CD4-positive, alpha-beta T cell (primary cell): ENCODE measurements around the gene GRN. TPM values are rescaled to one million over a fixed set of nuclear protein-coding genes. Genes with fewer than 3 reads are reported as not detected.
A peak's percentile ranks its signal among the peaks of the same experiment; 100 is the strongest.

ENCODE experiments used
- ATAC-seq: fragments of 200-7000 bp; cut with Tn5 transposase; one replicate; pipeline ENCODE4 v1.10.0; 2022; ENCODE audit warnings: mild to moderate bottlenecking; ENCODE audit not compliant: poor library complexity
- CTCF ChIA-PET: fragments of 350-600 bp; sonication (Branson Sonifier 250); formaldehyde crosslinking; loops from one replicate; lab custom pipeline; 2021; ENCODE audit warnings: antibody characterized with exemption, inconsistent platforms; lab: Charles Lee
- POLR2A ChIA-PET: fragments of 350-600 bp; sonication (Branson Sonifier 250); formaldehyde crosslinking; loops from one replicate; lab custom pipeline; 2021; ENCODE audit warnings: antibody characterized with exemption, inconsistent platforms; lab: Charles Lee
- DNase-seq, 14 experiments: peaks; one replicate each; pipeline ENCODE4 v3.0.0-alpha.2; 2013 to 2020; ENCODE audit warnings: mixed read lengths in 2 of 14
- H3K27ac ChIP-seq, 2 donors: one replicate each; pipeline versions ENCODE4 v1.5.1 to v1.7.0; 2013; ENCODE audit warnings: low read length in 2 of 2, low read depth in 1 of 2, mild to moderate bottlenecking in 1 of 2
- H3K27me3 ChIP-seq, 2 experiments: 1 replicate in 1 of 2; 2 replicates in 1 of 2; pipeline versions ENCODE4 v1.6.1 to v1.7.0; 2013; ENCODE audit warnings: low read length in 2 of 2, control low read depth in 1 of 2, mild to moderate bottlenecking in 1 of 2, moderate library complexity in 1 of 2; ENCODE audit not compliant: insufficient read depth in 2 of 2, control insufficient read depth in 1 of 2
- H3K36me3 ChIP-seq: one replicate; pipeline ENCODE4 v1.6.1; 2013; ENCODE audit warnings: low read length, control low read depth; ENCODE audit not compliant: insufficient read depth
- H3K4me1 ChIP-seq: one replicate; pipeline ENCODE4 v1.6.1; 2013; ENCODE audit warnings: low read length, control low read depth; ENCODE audit not compliant: insufficient read depth
- H3K4me3 ChIP-seq: one replicate; pipeline ENCODE4 v1.5.1; 2013; ENCODE audit warnings: mild to moderate bottlenecking, low read length, moderate library complexity
- H3K9me3 ChIP-seq, 2 experiments: 1 replicate in 1 of 2; 2 replicates in 1 of 2; pipeline versions ENCODE4 v1.6.1 to v1.7.0; 2013; ENCODE audit warnings: low read length in 2 of 2, mild to moderate bottlenecking in 2 of 2, control low read depth in 1 of 2, moderate library complexity in 1 of 2; ENCODE audit not compliant: control insufficient read depth in 1 of 2, insufficient read depth in 1 of 2
- H3K27ac Mint-ChIP-seq: one replicate; pipeline ENCODE4 v1.8.0; 2020; ENCODE audit warnings: mixed read lengths
- H3K27me3 Mint-ChIP-seq: one replicate; pipeline ENCODE4 v1.8.0; 2021; ENCODE audit warnings: mixed read lengths
- H3K36me3 Mint-ChIP-seq: one replicate; pipeline ENCODE4 v1.8.0; 2021; ENCODE audit warnings: low read depth, mixed read lengths
- H3K4me1 Mint-ChIP-seq: one replicate; pipeline ENCODE4 v1.8.0; 2021; ENCODE audit warnings: low read depth, mixed read lengths
- H3K4me3 Mint-ChIP-seq: one replicate; pipeline ENCODE4 v1.8.0; 2020; ENCODE audit warnings: mild to moderate bottlenecking, mixed read lengths
- H3K9me3 Mint-ChIP-seq: one replicate; pipeline ENCODE4 v1.8.0; 2020; ENCODE audit warnings: mixed read lengths
- intact Hi-C, 2 experiments: fragments of 100-400 bp; cut with DNase I in 1 of 2; cut with micrococcal nuclease in 1 of 2; formaldehyde crosslinking; loops; one replicate each; pipeline versions ENCODE4 v1.15.1 to v1.9.0; 2023 to 2025; cut with DNase I, micrococcal nuclease
- total RNA-seq, 174 experiments: library from RNA in 2 of 174; stranded (reverse) in 2 of 174; gene quantifications; one replicate each; pipeline ENCODE4 v1.2.3 and lab custom pipeline; 2021 to 2026
- TF ChIP-seq, protein P1 (sequence below): fragments of 200-600 bp; IDR thresholded peaks from one replicate; pipeline ENCODE4 v1.8.0; 2022; ENCODE audit warnings: antibody characterized with exemption, mild to moderate bottlenecking

The GRN gene
- total RNA-seq, 2 experiments from 2014 or later = 15.3 to 16.1 TPM

DNA sequence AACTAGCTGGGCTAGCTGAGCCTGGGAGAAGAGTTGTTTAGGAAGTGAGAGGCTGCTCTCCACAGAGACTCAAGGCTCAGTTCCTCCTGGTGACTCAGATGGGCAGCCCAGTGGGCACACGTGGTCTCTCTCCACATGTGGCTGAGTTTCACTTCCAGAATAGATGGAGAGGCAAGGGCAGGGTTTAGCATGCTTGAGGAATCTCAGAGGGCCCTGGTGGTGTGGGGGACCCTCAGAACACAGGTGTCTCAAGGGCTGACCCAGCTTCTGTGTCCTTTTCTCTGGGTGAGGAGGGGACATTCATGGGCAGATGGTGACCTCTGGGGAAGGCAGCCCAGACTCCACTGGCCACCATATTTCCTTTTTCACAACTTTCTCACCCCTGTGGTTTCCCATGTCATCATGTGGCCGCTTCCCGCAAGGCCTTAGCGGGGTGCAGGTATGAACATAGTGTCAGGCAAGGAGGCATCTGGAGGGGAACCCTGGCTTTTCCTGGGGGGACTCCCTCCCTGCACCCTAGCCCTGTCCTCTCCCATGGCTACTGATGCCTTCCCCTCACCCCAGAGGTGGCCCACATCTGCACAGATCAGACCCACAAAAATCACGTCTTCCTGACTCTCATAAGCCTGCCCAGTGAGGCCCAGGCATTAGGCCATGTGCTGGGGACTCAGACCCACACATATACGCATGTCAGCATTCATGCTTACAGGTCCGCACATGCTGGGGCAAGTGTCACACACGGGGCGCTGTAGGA is 3.3 kb downstream of the GRN start:
- ChIA-PET POLR2A (no interaction called here), CTCF (no interaction called here)
- ATAC-seq = no peak
- Histone ChIP-seq H3K36me3 (peaks cover 11% of the 10 kb centered on the region), H3K27me3 (no peaks in the 10 kb centered on the region), H3K9me3 (no peaks in the 10 kb centered on the region), H3K27ac (no peak overlapping the region), H3K4me1 (peaks cover 42% of the 10 kb centered on the region), H3K4me3 (no peak overlapping the region)
- Mint-ChIP-seq H3K4me1 (peaks cover 29% of the 10 kb centered on the region), H3K27ac (no peak overlapping the region), H3K9me3 (no peaks in the 10 kb centered on the region), H3K27me3 (peaks cover 4% of the 10 kb centered on the region), H3K36me3 (peaks cover 4% of the 10 kb centered on the region), H3K4me3 (no peak overlapping the region)
- intact Hi-C loops = loop anchor here in 1 of 2 experiments (5.0 kb wide), 3 partner anchors 206 to 406 kb away; partner anchors contain the start of genes HROB, LSM12 and PPY
- TF ChIP-seq, protein P1, sequence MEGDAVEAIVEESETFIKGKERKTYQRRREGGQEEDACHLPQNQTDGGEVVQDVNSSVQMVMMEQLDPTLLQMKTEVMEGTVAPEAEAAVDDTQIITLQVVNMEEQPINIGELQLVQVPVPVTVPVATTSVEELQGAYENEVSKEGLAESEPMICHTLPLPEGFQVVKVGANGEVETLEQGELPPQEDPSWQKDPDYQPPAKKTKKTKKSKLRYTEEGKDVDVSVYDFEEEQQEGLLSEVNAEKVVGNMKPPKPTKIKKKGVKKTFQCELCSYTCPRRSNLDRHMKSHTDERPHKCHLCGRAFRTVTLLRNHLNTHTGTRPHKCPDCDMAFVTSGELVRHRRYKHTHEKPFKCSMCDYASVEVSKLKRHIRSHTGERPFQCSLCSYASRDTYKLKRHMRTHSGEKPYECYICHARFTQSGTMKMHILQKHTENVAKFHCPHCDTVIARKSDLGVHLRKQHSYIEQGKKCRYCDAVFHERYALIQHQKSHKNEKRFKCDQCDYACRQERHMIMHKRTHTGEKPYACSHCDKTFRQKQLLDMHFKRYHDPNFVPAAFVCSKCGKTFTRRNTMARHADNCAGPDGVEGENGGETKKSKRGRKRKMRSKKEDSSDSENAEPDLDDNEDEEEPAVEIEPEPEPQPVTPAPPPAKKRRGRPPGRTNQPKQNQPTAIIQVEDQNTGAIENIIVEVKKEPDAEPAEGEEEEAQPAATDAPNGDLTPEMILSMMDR = no peak
- peak in 2 of 14 experiments; percentile 68 to 74 for DNase-seq

DNA sequence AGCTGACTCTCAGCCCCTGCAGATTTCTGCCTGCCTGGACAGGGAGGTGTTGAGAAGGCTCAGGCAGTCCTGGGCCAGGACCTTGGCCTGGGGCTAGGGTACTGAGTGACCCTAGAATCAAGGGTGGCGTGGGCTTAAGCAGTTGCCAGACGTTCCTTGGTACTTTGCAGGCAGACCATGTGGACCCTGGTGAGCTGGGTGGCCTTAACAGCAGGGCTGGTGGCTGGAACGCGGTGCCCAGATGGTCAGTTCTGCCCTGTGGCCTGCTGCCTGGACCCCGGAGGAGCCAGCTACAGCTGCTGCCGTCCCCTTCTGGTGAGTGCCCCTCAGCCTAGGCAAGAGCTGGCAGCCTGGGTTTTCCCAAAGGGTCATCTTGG is 3.9 kb downstream of the GRN start:
- ATAC-seq (no peak), DNase-seq (no peak)
- H3K4me3 ChIP-seq = no peak overlapping the region
- H3K4me1 ChIP-seq = peaks cover 42% of the 10 kb centered on the region
- H3K27me3 ChIP-seq = no peaks in the 10 kb centered on the region
- Mint-ChIP-seq H3K4me3 (no peak overlapping the region), H3K27ac (no peak overlapping the region), H3K4me1 (peaks cover 29% of the 10 kb centered on the region), H3K36me3 (peaks cover 4% of the 10 kb centered on the region), H3K9me3 (no peaks in the 10 kb centered on the region), H3K27me3 (peaks cover 4% of the 10 kb centered on the region)
- TF ChIP-seq, protein P1 = no peak
- no peak overlapping the region for H3K27ac ChIP-seq
- intact Hi-C loops = loop anchor here in 1 of 2 experiments (5.0 kb wide), 3 partner anchors 207 to 407 kb away; partner anchors contain the start of genes HROB, LSM12 and PPY
- H3K9me3 ChIP-seq = no peaks in the 10 kb centered on the region
- H3K36me3 ChIP-seq = peaks cover 11% of the 10 kb centered on the region
- ChIA-PET CTCF (interaction anchor here (1.5 kb wide), 1 partner anchor 145 kb away, joined by 3 read pairs; no protein-coding TSS in a partner anchor), POLR2A (interaction anchor here (1.3 kb wide), 1 partner anchor 145 kb away, joined by 5 read pairs; no protein-coding TSS in a partner anchor)

DNA sequence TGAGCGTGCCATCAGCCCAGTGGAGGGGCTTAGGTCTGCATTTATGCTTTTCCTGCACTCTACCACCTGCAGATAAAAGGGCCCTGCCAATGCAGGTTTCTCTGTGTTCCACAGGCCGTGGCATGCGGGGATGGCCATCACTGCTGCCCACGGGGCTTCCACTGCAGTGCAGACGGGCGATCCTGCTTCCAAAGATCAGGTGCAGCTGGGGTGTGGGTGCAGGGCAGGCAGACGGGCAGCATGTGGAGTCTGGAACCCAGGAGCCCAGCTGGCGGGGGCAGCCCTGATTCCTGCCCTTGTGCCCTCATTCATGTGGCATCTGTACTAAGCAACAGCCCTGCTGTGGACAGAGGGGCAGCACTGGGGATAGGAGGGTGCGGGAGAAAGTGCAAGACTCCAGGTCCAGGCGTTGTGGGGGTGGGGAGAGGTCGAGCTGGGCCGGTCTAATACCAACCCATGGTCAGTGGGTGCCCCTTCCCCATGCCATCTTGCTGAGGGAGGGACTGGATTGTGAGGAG is 4.5 kb downstream of the GRN start:
- DNase-seq = no peak
- peaks cover 4% of the 10 kb centered on the region for H3K27me3 Mint-ChIP-seq
- H3K27ac ChIP-seq = no peak overlapping the region

More for the DNA sequence above, 4.5 kb downstream of the GRN start:
- H3K4me3 ChIP-seq = no peak overlapping the region
- no peaks in the 10 kb centered on the region for H3K9me3 Mint-ChIP-seq
- H3K27me3 ChIP-seq = no peaks in the 10 kb centered on the region
- H3K36me3 Mint-ChIP-seq = peaks cover 4% of the 10 kb centered on the region
- ChIA-PET CTCF (interaction anchor here (0.6 to 1.5 kb wide), 3 partner anchors 14 to 145 kb away, joined by 3 to 4 read pairs (median 4); partner anchors contain the start of gene FAM171A2), POLR2A (interaction anchor here (1.0 to 1.7 kb wide), 3 partner anchors 23 to 145 kb away, joined by 3 to 6 read pairs (median 5); no protein-coding TSS in a partner anchor)
- intact Hi-C loops = loop anchor here (1.0 to 5.0 kb wide), 4 partner anchors 139 to 407 kb away; partner anchors contain the start of genes HROB (in 1 of the 2), LSM12 (in 1 of the 2) and PPY (in 1 of the 2)
- no peaks in the 10 kb centered on the region for H3K9me3 ChIP-seq
- TF ChIP-seq, protein P1 = no peak
- H3K4me1 ChIP-seq = peaks cover 36% of the 10 kb centered on the region
- no peak overlapping the region for H3K27ac Mint-ChIP-seq
- no peak overlapping the region for H3K4me3 Mint-ChIP-seq
- H3K4me1 Mint-ChIP-seq = peaks cover 29% of the 10 kb centered on the region
- peaks cover 11% of the 10 kb centered on the region for H3K36me3 ChIP-seq
- no peak for ATAC-seq
